SK-N-MC (cell line): ENCODE data around the gene CCND1.
A peak's percentile ranks its signal among the peaks of the same experiment; 100 is the strongest.

Experiments
- EZH2 ChIP-seq: fragments of 200-600 bp; sonication (generic); IDR thresholded peaks from one replicate; pipeline ENCODE4 v1.6.1; 2017; ENCODE audit warnings: antibody characterized with exemption
- POLR2AphosphoS5 ChIP-seq: IDR thresholded peaks from 2 replicates; pipeline ENCODE4 v1.6.1; 2012; ENCODE audit warnings: mild to moderate bottlenecking, low read depth, low read length, borderline replicate concordance

GRCh38 chr11:69646493-69647389, 5.8 kb downstream of the CCND1 start:
- TF ChIP-seq POLR2AphosphoS5 (peak; percentile 82), EZH2 (no peak)
